ENCODE results near the gene MYO1F. TPM values are rescaled to one million over a fixed set of nuclear protein-coding genes. Genes with fewer than 3 reads are reported as not detected.
A peak's percentile ranks its signal among the peaks of the same experiment; 100 is the strongest.

MYO1F gene
- total and polyA plus RNA-seq, 2 experiments from 2014 or later: 0.54 to 1.6 TPM

- WGBS, 2 experiments (ENCODE audit: low coverage in 1 of 2, low lambda C conversion rate in 2 of 2, missing lambda C conversion rate in 2 of 2): 80 to 88% methylated on average over 32 to 34 of the region's 34 CpGs
- H3K36me3 ChIP-seq (ENCODE audit: low read depth): no peaks in the 10 kb centered on the region
Measured at GRCh38 chr19:8585894-8586750, 8.9 kb upstream of the MYO1F start.

GRCh38 chr19:8584965-8585893, 8.0 kb upstream of the MYO1F start:
- H3K4me1 ChIP-seq (ENCODE audit: insufficient read depth): no peaks in the 10 kb centered on the region
- H2AFZ ChIP-seq: no peak overlapping the region
- no peak for DNase-seq
- no peak overlapping the region for H3K4me2 ChIP-seq (ENCODE audit: unreplicated experiment)
- H3K27ac ChIP-seq: no peak overlapping the region
- TF ChIP-seq EZH2 (IDR thresholded peaks at IDR 0.05; ENCODE audit: insufficient read depth, poor library complexity, severe bottlenecking) (no peak), EZH2phosphoT487 (IDR thresholded peaks at IDR 0.05; ENCODE audit: insufficient read depth, low read depth) (no peak)
- H3K36me3 ChIP-seq (ENCODE audit: low read depth): no peaks in the 10 kb centered on the region
- H4K20me1 ChIP-seq (ENCODE audit: insufficient read depth): no peaks in the 10 kb centered on the region
- no peaks in the 10 kb centered on the region for H3F3A ChIP-seq (ENCODE audit: insufficient read depth)
- H3K4me3 ChIP-seq: no peak overlapping the region
- in situ Hi-C loops (cut with MboI): no loop called here
- no peak overlapping the region for H3K9ac ChIP-seq
- H3K9me2 ChIP-seq (ENCODE audit: insufficient read depth): no peaks in the 10 kb centered on the region
- no peaks in the 10 kb centered on the region for H3K79me2 ChIP-seq (ENCODE audit: insufficient read depth)
- H3K27me3 ChIP-seq (replicated peaks; ENCODE audit: insufficient read depth): no peaks in the 10 kb centered on the region
- WGBS, 2 experiments (ENCODE audit: low coverage in 1 of 2, low lambda C conversion rate in 2 of 2, missing lambda C conversion rate in 2 of 2): 91 to 92% methylated on average over 35 to 71 of the region's 71 CpGs
- no peaks in the 10 kb centered on the region for H3K9me3 ChIP-seq (ENCODE audit: low read depth)

More at GRCh38 chr19:8585894-8586750, 8.9 kb upstream of the MYO1F start:
- Histone ChIP-seq H4K20me1 (ENCODE audit: insufficient read depth) (no peaks in the 10 kb centered on the region), H3K27ac (no peak overlapping the region), H3F3A (ENCODE audit: insufficient read depth) (no peaks in the 10 kb centered on the region), H3K9me2 (ENCODE audit: insufficient read depth) (no peaks in the 10 kb centered on the region), H3K4me3 (no peak overlapping the region), H3K9ac (no peak overlapping the region), H3K9me3 (ENCODE audit: low read depth) (no peaks in the 10 kb centered on the region), H3K4me1 (ENCODE audit: insufficient read depth) (no peaks in the 10 kb centered on the region), H3K4me2 (ENCODE audit: unreplicated experiment) (no peak overlapping the region), H3K79me2 (ENCODE audit: insufficient read depth) (no peaks in the 10 kb centered on the region), H3K27me3 (replicated peaks; ENCODE audit: insufficient read depth) (no peaks in the 10 kb centered on the region), H2AFZ (no peak overlapping the region)
- TF ChIP-seq EZH2phosphoT487 (IDR thresholded peaks at IDR 0.05; ENCODE audit: insufficient read depth, low read depth) (no peak), EZH2 (IDR thresholded peaks at IDR 0.05; ENCODE audit: insufficient read depth, poor library complexity, severe bottlenecking) (no peak)
- in situ Hi-C loops (cut with MboI): no loop called here
- DNase-seq: peak; percentile 37

- Histone ChIP-seq H3K27me3 (replicated peaks; ENCODE audit: insufficient read depth) (no peaks in the 10 kb centered on the region), H2AFZ (no peak overlapping the region), H3K9me3 (ENCODE audit: low read depth) (no peaks in the 10 kb centered on the region), H3K36me3 (ENCODE audit: low read depth) (no peaks in the 10 kb centered on the region), H3F3A (ENCODE audit: insufficient read depth) (no peaks in the 10 kb centered on the region; the same call in 1 of the 2 replicates), H3K9me2 (ENCODE audit: insufficient read depth) (no peaks in the 10 kb centered on the region), H3K9ac (no peak overlapping the region), H3K4me1 (ENCODE audit: insufficient read depth) (peaks cover 5% of the 10 kb centered on the region; the same call in 1 of the 2 replicates), H3K27ac (no peak overlapping the region), H3K79me2 (ENCODE audit: insufficient read depth) (no peaks in the 10 kb centered on the region), H3K4me3 (no peak overlapping the region), H4K20me1 (ENCODE audit: insufficient read depth) (no peaks in the 10 kb centered on the region), H3K4me2 (ENCODE audit: unreplicated experiment) (peak overlapping the region; percentile 52)
- WGBS, 2 experiments (ENCODE audit: low coverage in 1 of 2, low lambda C conversion rate in 2 of 2, missing lambda C conversion rate in 2 of 2): 2 to 4% methylated on average over 17 to 21 of the region's 21 CpGs
- DNase-seq: peak; percentile 81
- in situ Hi-C loops (cut with MboI): no loop called here
- TF ChIP-seq EZH2phosphoT487 (IDR thresholded peaks at IDR 0.05; ENCODE audit: insufficient read depth, low read depth): no peak
- TF ChIP-seq EZH2 (IDR thresholded peaks at IDR 0.05; ENCODE audit: insufficient read depth, poor library complexity, severe bottlenecking): no peak
Measured at GRCh38 chr19:8580710-8581281, 3.6 kb upstream of the MYO1F start.

DNA sequence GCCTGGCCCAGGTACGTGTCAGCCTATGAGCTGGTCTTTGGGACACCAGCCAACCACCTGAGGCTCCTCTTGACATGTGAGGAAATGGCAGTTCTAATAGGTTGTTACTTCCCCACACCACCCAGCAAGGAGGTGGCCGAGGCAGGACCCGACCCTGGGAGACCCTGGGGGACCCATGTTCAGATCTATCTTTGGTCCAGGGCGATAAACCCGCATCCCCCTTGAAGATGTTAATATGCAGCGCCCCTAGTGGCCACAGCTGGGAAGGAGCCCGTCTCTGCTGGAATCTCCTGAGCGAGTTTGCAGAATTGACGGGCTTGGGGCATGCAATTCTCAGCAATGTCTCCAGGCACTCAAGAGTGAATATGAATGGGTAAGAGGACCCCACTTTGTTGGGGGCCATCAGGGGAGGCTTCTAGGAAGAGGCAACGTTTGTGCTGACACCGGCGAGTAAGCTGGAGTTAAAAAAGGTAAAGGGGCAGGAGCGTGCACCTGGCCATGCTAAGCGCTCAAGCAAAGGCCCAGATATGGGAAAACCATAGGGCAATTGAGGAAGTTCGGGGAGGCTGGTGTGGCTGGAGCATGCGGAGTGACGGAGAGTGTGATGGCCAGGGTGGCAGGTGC, 1.5 kb upstream of the MYO1F start:
- peaks cover 10% of the 10 kb centered on the region for H3K4me1 ChIP-seq (ENCODE audit: insufficient read depth)
- H3K9ac ChIP-seq: no peak overlapping the region
- H3K36me3 ChIP-seq (ENCODE audit: low read depth): no peaks in the 10 kb centered on the region
- H2AFZ ChIP-seq: no peak overlapping the region
- H3K27ac ChIP-seq: no peak overlapping the region
- H3K9me3 ChIP-seq (ENCODE audit: low read depth): no peaks in the 10 kb centered on the region
- no peak overlapping the region for H3K4me3 ChIP-seq
- in situ Hi-C loops (cut with MboI): no loop called here
- TF ChIP-seq EZH2phosphoT487 (IDR thresholded peaks at IDR 0.05; ENCODE audit: insufficient read depth, low read depth) (no peak), EZH2 (IDR thresholded peaks at IDR 0.05; ENCODE audit: insufficient read depth, poor library complexity, severe bottlenecking) (no peak)
- no peaks in the 10 kb centered on the region for H3K9me2 ChIP-seq (ENCODE audit: insufficient read depth)
- no peaks in the 10 kb centered on the region for H4K20me1 ChIP-seq (ENCODE audit: insufficient read depth)
- no peak overlapping the region for H3K4me2 ChIP-seq (ENCODE audit: unreplicated experiment)
- peak; percentile 74 for DNase-seq
- no peaks in the 10 kb centered on the region; the same call in 1 of the 2 replicates for H3F3A ChIP-seq (ENCODE audit: insufficient read depth)
- no peaks in the 10 kb centered on the region for H3K27me3 ChIP-seq (replicated peaks; ENCODE audit: insufficient read depth)
- WGBS, 2 experiments (ENCODE audit: low coverage in 1 of 2, low lambda C conversion rate in 2 of 2, missing lambda C conversion rate in 2 of 2): 10 to 12% methylated on average over 17 of the region's 17 CpGs
- no peaks in the 10 kb centered on the region for H3K79me2 ChIP-seq (ENCODE audit: insufficient read depth)
